ENCODE measurements around the gene LCLAT1. TPM values are rescaled to one million over a fixed set of nuclear protein-coding genes. Genes with fewer than 3 reads are reported as not detected.
"Not testable (repeated sequence)": the region's sequence is repeated elsewhere in the genome, so short reads cannot be mapped to it uniquely, and the experiment has no call there.

LCLAT1 gene
- total and polyA plus RNA-seq, 2 donors (not counting 1 experiment from before 2014, with no cell fraction given), result 5.1 to 21.9 TPM

GRCh38 chr2:30466216-30466615, 19.2 kb downstream of the LCLAT1 start:
- H3K27ac Mint-ChIP-seq, result no peak overlapping the region
- intact Hi-C loops (cut with micrococcal nuclease), result no loop called here
- H3K27me3 ChIP-seq (replicated peaks in 1 of 4; ENCODE audit: control extremely low read depth in 1 of 4, control insufficient read depth in 3 of 4, insufficient read depth in 4 of 4, low read length in 3 of 4), result no peaks in the 10 kb centered on the region
- no peak overlapping the region for H3K9ac ChIP-seq (ENCODE audit: low read length)
- H3K4me3 Mint-ChIP-seq, result no peak overlapping the region
- peaks cover 51% of the 10 kb centered on the region for H3K4me1 Mint-ChIP-seq
- no peaks in the 10 kb centered on the region for H4K20me1 ChIP-seq (ENCODE audit: control insufficient read depth, insufficient read depth, low read length, poor library complexity, severe bottlenecking)
- DNase-seq, result no peak
- H3K9me3 Mint-ChIP-seq (ENCODE audit: insufficient read depth), result peaks cover 2% of the 10 kb centered on the region
- H3K79me2 ChIP-seq (ENCODE audit: control insufficient read depth, insufficient read depth, low read length), result peaks cover 53% of the 10 kb centered on the region
- H3K4me1 ChIP-seq (ENCODE audit: control insufficient read depth in 2 of 2, insufficient read depth in 2 of 2, low read length in 2 of 2), result peaks cover 16 to 29% of the 10 kb centered on the region in 2 donors
- H2AFZ ChIP-seq (ENCODE audit: insufficient read depth, low read depth, low read length, poor library complexity, severe bottlenecking), result no peak overlapping the region
- POLR2A ChIA-PET, result no interaction called here
- no peak overlapping the region for H3K4me2 ChIP-seq (replicated peaks; ENCODE audit: low read depth, low read length, poor library complexity, severe bottlenecking)
- H3K9me3 ChIP-seq (ENCODE audit: control extremely low read depth in 1 of 3, control insufficient read depth in 2 of 3, insufficient read depth in 1 of 3, low read length in 2 of 3), result peaks cover 0 to 13% (median 4%) of the 10 kb centered on the region in 3 donors
- ATAC-seq (ENCODE audit: low read depth), result no peak
- TF ChIP-seq CTCF (IDR thresholded peaks at IDR 0.05), result no peak
- no peak for TF ChIP-seq EZH2 (IDR thresholded peaks at IDR 0.05; ENCODE audit: borderline replicate concordance, insufficient read depth, low read depth, low read length, poor library complexity, severe bottlenecking)
- CTCF ChIA-PET, result interaction anchor here (0.8 kb wide), 1 partner anchor 256 kb away, joined by 3 read pairs; no protein-coding TSS in a partner anchor
- no peaks in the 10 kb centered on the region for H3K36me3 ChIP-seq (replicated peaks in 1 of 2; ENCODE audit: control extremely low read depth in 1 of 2, control insufficient read depth in 1 of 2, extremely low read depth in 1 of 2, insufficient read depth in 2 of 2, low read length in 1 of 2)
- no peak overlapping the region for H3K4me3 ChIP-seq (ENCODE audit: control extremely low read depth in 1 of 5, extremely low read depth in 1 of 5, insufficient read depth in 1 of 5, low read depth in 2 of 5, low read length in 4 of 5)
- no peak overlapping the region for H3K27ac ChIP-seq (ENCODE audit: low read length in 2 of 2)
- no CpG with 5 or more reads among the region's 1 CpG for WGBS (ENCODE audit: insufficient coverage)
- H3K27me3 Mint-ChIP-seq, result no peaks in the 10 kb centered on the region

GRCh38 chr2:30467062-30467826, 20.2 kb downstream of the LCLAT1 start:
- H3K4me2 ChIP-seq (replicated peaks; ENCODE audit: low read depth, low read length, poor library complexity, severe bottlenecking); H3K9me3 Mint-ChIP-seq (ENCODE audit: insufficient read depth); CTCF ChIA-PET; H3K9me3 ChIP-seq (ENCODE audit: control extremely low read depth in 1 of 3, control insufficient read depth in 2 of 3, insufficient read depth in 1 of 3, low read length in 2 of 3); H3K27ac Mint-ChIP-seq; H3K27me3 ChIP-seq (replicated peaks in 1 of 4; ENCODE audit: control extremely low read depth in 1 of 4, control insufficient read depth in 3 of 4, insufficient read depth in 4 of 4, low read length in 3 of 4); H3K9ac ChIP-seq (ENCODE audit: low read length); H3K27ac ChIP-seq (ENCODE audit: low read length in 2 of 2); intact Hi-C loops (cut with micrococcal nuclease); H3K36me3 ChIP-seq (replicated peaks in 1 of 2; ENCODE audit: control extremely low read depth in 1 of 2, control insufficient read depth in 1 of 2, extremely low read depth in 1 of 2, insufficient read depth in 2 of 2, low read length in 1 of 2); ATAC-seq (ENCODE audit: low read depth); H3K4me3 ChIP-seq (ENCODE audit: control extremely low read depth in 1 of 5, extremely low read depth in 1 of 5, insufficient read depth in 1 of 5, low read depth in 2 of 5, low read length in 4 of 5); H3K27me3 Mint-ChIP-seq; DNase-seq; H4K20me1 ChIP-seq (ENCODE audit: control insufficient read depth, insufficient read depth, low read length, poor library complexity, severe bottlenecking); H2AFZ ChIP-seq (ENCODE audit: insufficient read depth, low read depth, low read length, poor library complexity, severe bottlenecking); H3K4me3 Mint-ChIP-seq; POLR2A ChIA-PET: not testable (repeated sequence)
- H3K4me1 ChIP-seq (ENCODE audit: control insufficient read depth in 2 of 2, insufficient read depth in 2 of 2, low read length in 2 of 2), result peaks cover 13 to 30% of the 10 kb centered on the region in 2 donors
- peaks cover 60% of the 10 kb centered on the region for H3K79me2 ChIP-seq (ENCODE audit: control insufficient read depth, insufficient read depth, low read length)
- WGBS (ENCODE audit: insufficient coverage), result no CpG with 5 or more reads among the region's 8 CpGs
- peaks cover 55% of the 10 kb centered on the region for H3K4me1 Mint-ChIP-seq

Data from B cell (primary cell).